Fibroblast of skin of right biceps (primary cell): ENCODE results near the gene ZHX3.
A peak's percentile ranks its signal among the peaks of the same experiment; 100 is the strongest.
"Not testable (repeated sequence)": the region's sequence is repeated elsewhere in the genome, so short reads cannot be mapped to it uniquely, and the experiment has no call there.

Source experiments
- DNase-seq: peaks from one replicate; pipeline ENCODE4 v3.0.0-alpha.2; 2013

Gene ZHX3

GRCh38 chr20:41329435-41330342 lies 12.2 kb upstream of the ZHX3 start:
- peak; percentile 99 for DNase-seq

- no peak for DNase-seq
Observed at GRCh38 chr20:41327178-41327577, 9.6 kb upstream of the ZHX3 start.

- DNase-seq, result no peak
Observed at GRCh38 chr20:41320976-41321375, 3.4 kb upstream of the ZHX3 start.

GRCh38 chr20:41320441-41320840 lies 2.9 kb upstream of the ZHX3 start:
- DNase-seq, result no peak

- no peak for DNase-seq
Observed at GRCh38 chr20:41318271-41318649, 729 bp upstream of the ZHX3 start.

- DNase-seq, result peak; percentile 95
Observed at GRCh38 chr20:41316602-41317545, 657 bp downstream of the ZHX3 start.

GRCh38 chr20:41316051-41316450 lies 1.5 kb downstream of the ZHX3 start:
- no peak for DNase-seq

- no peak for DNase-seq
Observed at GRCh38 chr20:41314386-41314785, 3.1 kb downstream of the ZHX3 start.

- DNase-seq, result not testable (repeated sequence)
Observed at GRCh38 chr20:41312009-41312408, 5.5 kb downstream of the ZHX3 start.

GRCh38 chr20:41309817-41310216 lies 7.7 kb downstream of the ZHX3 start:
- DNase-seq, result peak; percentile 86

GRCh38 chr20:41308726-41309413 lies 8.7 kb downstream of the ZHX3 start:
- DNase-seq, result no peak

- peak; percentile 75 for DNase-seq
Observed at GRCh38 chr20:41308290-41308711, 9.2 kb downstream of the ZHX3 start.

- DNase-seq, result no peak
Observed at GRCh38 chr20:41307021-41307420, 10.5 kb downstream of the ZHX3 start.

- no peak for DNase-seq
Observed at GRCh38 chr20:41306061-41306727, 11.3 kb downstream of the ZHX3 start.

- DNase-seq, result no peak
Observed at GRCh38 chr20:41304424-41305079, 13.0 kb downstream of the ZHX3 start.

- DNase-seq, result no peak
Observed at GRCh38 chr20:41304002-41304401, 13.5 kb downstream of the ZHX3 start.

GRCh38 chr20:41300886-41301285 lies 16.6 kb downstream of the ZHX3 start:
- no peak for DNase-seq

- DNase-seq, result no peak
Observed at GRCh38 chr20:41300383-41300782, 17.1 kb downstream of the ZHX3 start.

- DNase-seq, result peak; percentile 59
Observed at GRCh38 chr20:41299899-41300298, 17.6 kb downstream of the ZHX3 start.

- peak; percentile 41 for DNase-seq
Observed at GRCh38 chr20:41293269-41294037, 24.1 kb downstream of the ZHX3 start.

- no peak for DNase-seq
Observed at GRCh38 chr20:41290804-41291389, 26.6 kb downstream of the ZHX3 start.
